Glomerular endothelial cell (primary cell): Measurements from ENCODE around the gene PCBD2. TPM values are rescaled to one million over a fixed set of nuclear protein-coding genes. Genes with fewer than 3 reads are reported as not detected.
"Not testable (repeated sequence)": the region's sequence is repeated elsewhere in the genome, so short reads cannot be mapped to it uniquely, and the experiment has no call there.

Source experiments
- DNase-seq: peaks from one replicate; pipeline ENCODE4 v3.0.0-alpha.2; 2011; ENCODE audit warnings: low read depth, low spot score; ENCODE audit errors: extremely low read depth
- total RNA-seq: library from RNA; depleted of rRNA; stranded (reverse); fragments of >200 nt; gene quantifications from 2 replicates; pipeline ENCODE4 v1.2.3, GENCODE V29; 2015

PCBD2 gene
- total RNA-seq, 1 donor from 2014 or later = 6.5 TPM

DNA sequence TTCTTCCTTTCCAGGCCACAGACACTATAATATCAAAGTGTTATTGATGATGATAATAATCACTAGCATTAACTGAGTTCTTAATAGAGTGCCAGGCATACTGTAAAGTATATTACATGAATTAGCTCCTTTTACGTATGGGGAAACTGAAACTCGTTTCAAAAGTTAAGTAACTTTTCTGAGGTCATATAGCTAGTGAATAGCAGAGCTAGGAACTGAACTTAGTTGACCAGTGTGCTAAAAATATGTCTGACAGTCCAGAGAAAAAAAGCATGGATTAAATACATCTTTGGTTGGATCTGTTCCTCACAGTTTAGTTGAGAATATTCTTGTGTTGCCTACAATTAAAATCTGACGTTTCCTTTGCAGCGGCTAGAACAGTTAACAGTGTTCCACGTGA, 44.4 kb downstream of the PCBD2 start:
- no peak for DNase-seq

DNA sequence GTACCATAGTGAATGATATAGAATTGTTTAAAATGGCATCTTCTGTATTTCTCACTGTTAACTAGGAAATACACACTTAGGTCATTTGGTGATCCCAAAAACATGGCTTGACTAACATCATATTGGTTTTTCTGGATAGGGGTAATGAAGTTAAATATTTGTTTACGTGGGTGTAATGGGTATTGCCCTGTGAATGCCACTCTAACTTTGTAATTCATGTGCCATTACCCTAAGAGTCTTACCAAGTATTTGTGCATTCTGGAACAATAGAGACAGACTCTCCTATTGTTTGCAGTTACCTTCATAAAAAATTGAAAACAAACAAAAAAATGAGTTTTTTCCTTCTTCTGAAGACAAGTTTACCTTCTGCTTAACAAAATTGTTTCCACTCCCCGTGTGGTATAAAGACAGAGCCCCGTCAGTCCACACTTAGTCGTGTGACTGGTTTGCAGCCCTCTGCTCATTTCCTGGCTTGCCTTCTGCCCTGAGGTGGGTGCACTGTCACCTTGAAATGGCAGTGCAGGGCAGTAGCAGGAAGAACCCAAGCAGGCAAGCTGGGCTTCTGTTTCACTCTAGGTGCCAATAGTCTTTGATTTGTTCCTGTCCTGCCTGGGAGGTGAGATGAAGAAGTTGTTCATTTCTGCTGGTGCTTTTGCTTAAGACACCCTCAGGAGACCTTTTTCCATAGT, 53.1 kb downstream of the PCBD2 start:
- DNase-seq = no peak

DNA sequence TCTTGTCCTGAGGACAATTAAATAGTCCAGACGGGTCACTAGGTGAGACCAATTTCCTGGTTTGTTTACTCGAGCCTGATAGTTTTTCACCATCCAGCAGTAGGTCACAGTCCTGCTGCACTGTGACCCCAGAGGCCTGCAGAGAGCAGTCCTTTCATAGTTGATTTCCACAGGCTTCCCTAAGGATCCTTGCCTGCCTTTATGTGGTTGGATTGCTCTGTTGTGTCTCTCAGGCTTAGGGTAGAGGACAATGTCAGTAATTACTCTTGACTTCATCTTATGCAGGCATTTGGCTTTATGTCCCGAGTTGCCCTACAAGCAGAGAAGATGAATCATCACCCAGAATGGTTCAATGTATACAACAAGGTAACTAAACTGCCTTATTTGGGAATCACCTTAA, 53.8 kb downstream of the PCBD2 start:
- DNase-seq = no peak

DNA sequence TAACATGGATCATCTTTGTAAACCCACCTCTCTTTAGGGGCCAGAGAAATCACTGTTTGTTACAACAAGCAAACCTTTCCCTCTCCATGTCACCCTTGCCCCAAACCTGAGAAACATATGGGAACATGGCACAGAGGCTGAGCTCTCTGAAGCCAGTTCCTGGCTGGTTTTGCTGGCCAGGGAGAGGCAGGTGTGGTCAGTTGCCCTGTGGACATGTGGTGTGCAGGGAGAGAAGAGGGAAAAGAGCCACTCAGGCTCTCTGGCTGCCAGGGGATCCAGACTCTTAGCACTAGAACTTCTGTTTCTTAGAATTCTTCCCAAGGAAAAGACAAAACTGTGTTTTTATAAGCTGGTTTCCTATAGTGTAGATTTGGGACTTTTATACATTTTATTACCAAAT, 58.2 kb downstream of the PCBD2 start:
- no peak for DNase-seq

DNA sequence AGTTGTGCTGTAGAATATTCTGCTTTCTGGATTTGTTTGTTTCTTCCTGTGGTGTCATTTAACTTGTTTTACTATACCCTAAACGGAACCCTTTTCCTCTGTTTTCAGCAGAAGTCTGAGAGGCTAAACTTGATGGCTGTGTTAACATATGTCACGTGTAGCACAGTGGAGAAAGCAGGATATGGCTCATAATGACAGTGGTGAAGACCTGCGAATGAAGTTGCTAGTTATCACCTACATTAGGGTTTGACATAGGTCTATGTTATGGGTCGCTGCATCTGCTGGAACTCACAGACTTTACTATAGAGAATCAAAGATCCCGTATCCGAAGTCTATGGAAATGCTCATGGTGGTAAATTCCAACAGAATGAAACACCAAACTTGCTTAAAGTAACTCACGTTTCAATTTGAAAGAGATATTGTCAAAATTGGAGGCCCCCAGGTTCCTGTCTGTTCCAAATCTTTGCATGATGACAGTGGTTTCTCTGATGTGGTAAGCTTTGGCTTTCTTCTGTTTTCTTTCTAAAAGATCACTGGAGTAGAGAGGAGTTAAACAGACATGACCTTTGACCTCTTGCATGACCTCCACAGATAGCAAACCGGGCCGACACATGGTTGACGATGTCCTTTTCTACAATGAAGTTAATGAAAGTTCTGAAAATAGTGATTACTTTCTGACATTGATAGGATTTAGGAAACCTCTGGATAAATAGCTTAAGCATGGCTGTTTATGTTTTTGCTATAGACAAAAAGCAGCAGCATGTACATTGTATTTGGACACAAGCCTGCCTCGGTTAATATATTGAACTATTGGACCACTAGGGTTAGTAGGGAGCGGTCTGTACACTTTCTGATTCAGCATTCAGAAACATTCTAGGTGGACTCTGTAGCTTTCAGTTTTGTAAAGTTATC, 59.7 kb downstream of the PCBD2 start:
- no peak for DNase-seq

DNA sequence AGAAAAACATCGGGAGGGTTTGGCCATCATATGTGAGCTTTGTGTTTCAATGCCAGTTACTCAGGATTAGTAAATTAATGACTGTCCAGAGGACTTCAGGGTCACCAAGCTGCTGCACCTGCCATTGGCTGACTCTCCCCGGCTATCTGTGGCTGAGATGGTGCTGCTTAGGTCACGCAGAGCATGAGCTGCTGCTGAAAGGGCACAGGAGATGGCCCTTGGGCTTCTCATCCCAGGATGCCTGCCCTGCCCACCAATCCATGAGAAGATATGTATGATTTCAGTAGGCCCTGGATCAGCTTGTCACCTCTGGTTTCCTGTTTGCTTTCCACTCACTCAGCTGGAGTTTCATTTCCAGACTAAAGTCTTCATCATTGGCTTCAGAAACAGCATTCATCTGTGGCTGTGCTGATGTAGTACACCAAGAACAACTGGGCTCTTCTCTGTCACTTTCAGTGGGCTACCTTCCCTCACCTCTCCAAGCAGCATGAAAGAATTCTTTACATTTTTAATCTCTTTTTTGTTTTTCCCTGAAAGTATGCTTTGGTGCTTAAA, 60.4 kb downstream of the PCBD2 start:
- no peak for DNase-seq

DNA sequence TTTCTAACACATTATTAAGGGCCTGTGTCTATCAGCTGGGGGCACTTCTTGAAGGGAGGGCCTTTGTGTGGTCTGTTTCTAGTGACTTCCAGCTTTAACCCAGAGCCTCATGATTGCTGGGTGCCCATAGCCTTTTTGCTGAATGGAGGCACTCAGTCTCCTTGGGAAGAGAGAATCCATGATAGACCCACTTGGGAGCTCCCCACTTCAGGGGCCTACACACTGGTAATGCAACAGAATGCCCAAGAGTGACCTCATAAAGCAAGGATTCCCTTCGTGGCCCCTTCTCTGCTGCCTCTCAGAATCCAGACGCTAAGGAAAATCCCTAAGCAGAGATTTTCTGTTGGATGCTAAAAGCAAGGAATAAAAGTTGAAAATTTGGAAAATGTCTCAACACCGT, 62.7 kb downstream of the PCBD2 start, which contains the start of gene CATSPER3:
Gene CATSPER3, plus strand, starts transcription at position 301 of the 400 bp plus-strand sequence. Its CDS starts 85 bp downstream, at position 386.
- no peak for DNase-seq

DNA sequence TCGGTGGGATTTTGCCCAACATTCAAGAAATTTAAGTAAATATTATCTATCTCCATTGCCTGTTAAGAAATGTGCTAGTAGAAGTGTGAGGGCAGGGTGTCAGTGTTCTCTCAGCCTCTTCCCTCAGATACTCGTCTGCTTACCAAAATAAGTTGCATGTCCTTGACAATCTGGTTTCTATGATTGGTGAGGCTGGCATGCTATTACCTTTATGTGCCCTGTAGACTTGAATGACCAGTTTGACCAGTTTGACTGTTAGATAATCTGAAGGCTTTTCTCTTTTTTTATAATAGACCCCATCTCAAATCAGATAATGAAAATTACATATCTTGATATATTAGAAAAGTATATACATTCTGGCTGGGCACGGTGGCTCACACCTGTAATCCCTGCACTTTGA, 63.1 kb downstream of the PCBD2 start:
- no peak for DNase-seq

DNA sequence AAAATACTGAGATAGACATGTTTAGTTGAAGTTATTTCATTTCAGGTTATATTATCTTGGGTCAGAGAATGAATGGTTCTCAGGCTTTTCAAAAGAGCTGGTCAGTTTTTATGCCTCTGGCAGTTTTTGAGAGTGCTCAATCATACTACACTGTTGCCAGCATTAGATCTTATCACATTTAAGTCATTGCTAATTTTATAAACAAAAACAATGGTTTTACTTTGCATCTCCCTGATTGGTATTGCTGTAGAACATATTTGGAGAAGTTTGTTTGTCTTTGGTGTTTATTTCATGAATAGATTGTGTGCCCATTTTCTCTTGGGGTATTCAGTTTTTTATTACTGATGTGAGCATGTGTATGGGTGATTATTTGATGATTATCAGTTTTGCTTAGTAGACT, 64.2 kb downstream of the PCBD2 start:
- DNase-seq = no peak

DNA sequence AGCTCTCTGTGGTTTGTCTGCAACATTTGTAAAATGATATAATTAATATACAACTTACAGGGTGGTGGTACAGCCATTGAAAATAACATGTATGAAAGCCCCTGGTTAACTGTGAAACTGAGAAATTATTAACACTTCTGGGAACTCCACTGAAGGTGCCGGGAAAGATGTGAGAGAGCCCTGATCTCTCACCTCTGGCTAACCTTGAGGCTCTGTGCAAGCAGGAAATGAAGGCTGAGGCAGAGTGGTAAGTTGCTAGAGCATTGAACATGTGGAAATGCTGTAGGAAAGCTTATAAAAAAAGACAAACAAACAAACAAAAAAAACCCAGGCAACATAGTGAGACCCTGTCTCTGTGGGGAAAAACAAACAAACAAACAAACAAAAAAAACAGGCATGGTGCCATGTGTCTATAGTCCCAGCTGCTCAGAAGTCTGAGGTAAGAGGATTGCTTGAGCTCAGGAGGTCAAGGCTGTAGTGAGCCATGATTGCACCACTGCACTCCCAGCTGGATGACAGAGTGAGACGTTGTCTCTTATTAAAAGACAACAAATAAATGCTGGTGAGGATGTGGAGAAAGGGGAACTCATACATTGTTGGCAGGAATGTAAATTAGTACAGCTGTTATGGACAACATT, 70.3 kb downstream of the PCBD2 start:
- no peak for DNase-seq

DNA sequence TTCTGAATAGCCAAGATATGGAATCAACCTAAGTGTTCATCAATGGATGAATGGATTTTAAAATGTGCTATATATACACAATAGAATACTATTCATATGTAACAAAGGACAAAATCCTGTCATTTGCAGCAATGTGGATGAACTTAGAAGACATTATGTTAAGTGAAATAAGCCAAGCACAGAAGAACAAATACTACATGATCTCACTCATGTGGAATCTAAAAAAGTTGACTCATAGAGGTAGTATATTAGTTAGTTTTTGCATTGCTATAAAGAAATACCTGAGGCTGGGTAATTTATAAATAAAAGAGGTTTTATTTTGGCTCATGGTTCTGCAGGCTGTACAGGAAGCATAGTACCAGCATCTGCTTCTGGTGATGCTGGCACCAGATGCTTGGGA, 70.9 kb downstream of the PCBD2 start:
- no peak for DNase-seq

DNA sequence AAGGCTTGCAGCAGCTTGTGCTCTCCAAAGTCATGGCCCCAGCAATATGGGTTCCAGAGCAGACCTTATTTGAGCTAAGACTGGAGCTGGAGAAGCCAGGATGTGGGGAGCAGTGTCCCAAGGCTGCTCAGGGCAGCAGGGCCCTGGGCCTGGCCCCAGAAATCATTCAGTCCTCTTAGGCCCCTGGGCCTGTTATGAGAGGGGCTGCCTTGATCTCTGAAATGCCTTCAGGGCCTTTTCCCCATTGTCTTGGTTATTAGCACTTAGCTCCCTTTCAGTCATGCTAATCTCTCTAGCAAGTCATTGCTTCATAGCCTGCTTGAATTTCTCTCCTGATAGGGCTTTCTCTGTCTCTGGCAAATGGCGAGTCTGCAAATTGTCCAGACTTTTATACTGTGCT, 71.9 kb downstream of the PCBD2 start:
- DNase-seq = no peak

DNA sequence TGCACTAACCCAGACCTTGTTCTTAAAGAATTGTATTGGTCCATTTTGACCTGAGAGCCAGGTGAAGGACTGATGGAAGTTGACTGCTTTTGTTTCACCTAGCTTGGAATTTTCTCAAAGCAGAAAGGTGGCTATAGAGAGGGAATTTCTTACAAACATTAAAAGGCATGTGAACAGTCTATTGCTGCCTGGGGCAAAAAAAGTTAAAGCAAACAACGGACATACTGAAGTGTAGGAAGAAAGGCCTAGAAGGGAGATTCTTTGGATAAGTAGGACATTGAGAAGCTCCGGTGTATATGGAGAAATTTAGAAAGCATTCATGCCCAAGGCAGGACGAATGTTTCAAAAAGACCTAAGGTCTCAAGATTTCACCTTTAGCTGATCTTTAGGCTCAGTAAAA, 74.5 kb downstream of the PCBD2 start:
- DNase-seq = no peak

DNA sequence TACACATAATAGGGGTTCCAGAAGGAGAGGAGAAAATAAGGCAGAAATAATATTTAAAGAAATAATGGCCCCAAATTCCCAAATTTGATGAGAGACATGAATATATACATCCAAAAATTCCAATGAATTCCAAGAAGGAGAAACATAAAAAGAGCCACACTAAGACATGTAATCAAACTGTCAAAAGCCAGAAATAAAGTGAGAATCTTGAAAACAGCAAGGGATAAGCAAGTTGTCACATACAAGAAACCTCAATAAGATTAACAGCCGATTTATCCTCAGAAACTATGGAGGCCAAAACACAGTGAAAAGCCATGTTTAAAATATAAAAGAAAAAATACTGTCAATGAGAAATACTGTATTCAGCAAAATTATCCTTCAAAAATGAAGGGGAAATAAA, 77.3 kb downstream of the PCBD2 start:
- DNase-seq = no peak

DNA sequence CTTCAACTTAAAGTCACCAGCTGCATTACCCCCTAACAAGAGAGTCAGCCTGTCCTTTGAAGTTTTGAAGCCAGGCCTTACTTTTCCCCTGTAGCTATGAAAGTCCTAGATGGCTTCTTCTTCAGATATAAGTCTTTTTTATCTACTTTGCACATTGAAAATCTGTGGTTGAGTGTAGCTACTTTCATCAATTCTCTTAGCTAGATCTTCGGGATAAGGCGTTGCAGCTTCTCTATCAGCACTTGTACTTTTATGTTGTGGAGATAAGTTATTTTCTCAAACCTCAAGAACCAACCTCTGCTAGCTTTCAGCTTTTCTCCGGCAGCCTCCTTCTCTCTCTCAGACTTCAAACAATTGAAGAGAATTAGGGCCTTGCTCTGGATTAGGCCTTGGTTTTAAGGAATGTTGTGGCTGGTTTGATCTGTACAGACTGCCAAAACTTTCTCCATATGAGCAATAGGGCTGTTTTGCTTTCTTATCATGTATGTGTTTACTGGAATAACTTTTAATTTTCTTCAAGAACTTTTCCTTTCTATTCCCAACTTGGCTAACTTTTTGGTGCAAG, 84.4 kb downstream of the PCBD2 start:
- DNase-seq = no peak

DNA sequence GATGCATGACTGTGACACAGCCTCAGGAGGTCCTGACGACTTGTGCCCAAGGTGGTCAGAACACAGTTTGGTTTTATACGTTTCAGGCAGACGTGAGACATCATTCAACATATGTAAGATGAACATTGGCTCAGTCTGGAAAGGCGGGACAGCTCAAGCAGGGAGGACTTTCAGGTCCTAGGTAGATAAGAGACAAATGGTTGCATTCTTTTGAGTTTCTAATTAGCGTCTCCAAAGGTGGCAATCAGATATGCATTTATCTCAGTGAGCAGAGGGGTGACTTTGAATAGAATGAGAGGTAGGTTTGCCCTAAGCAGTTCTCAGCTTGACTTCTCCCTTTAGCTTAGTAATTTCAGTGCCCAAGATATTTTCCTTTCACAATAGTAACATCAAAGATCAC, 85.3 kb downstream of the PCBD2 start:
- not testable (repeated sequence) for DNase-seq

DNA sequence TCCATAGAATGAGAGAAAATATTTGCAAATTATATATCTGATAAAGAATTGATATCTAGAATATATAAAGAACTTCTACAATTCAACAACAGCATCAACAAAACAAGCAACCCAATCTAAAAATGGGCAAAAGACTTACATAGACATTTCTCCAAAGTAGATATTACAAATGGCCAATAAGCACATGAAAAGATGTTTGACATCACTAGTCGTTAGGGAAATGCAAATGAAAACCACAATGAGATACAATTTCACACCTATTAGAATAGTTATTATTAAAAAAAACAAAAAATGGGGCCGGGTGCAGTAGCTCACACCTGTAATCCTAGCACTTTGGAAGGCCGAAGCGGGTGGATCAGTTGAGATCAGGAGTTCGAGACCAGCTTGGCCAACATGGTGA, 87.2 kb downstream of the PCBD2 start:
- no peak for DNase-seq

DNA sequence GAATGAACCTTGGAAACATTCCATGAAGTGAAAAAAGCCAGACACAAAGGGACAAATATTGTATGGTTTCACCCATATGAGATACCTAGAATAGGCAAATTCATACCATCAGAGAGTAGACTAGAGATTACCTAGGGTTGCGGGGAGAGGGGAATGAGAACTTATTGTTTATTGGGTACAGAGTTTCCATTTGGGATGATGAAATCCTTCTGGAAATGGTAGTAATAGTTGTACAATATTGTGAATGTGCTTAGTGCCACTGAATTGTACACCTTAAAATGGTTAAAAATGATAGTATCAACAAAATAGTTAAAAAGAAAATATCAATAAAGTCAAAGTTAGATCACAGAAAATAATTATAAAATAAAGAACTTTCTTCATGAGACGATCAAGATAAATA, 88.2 kb downstream of the PCBD2 start:
- no peak for DNase-seq

DNA sequence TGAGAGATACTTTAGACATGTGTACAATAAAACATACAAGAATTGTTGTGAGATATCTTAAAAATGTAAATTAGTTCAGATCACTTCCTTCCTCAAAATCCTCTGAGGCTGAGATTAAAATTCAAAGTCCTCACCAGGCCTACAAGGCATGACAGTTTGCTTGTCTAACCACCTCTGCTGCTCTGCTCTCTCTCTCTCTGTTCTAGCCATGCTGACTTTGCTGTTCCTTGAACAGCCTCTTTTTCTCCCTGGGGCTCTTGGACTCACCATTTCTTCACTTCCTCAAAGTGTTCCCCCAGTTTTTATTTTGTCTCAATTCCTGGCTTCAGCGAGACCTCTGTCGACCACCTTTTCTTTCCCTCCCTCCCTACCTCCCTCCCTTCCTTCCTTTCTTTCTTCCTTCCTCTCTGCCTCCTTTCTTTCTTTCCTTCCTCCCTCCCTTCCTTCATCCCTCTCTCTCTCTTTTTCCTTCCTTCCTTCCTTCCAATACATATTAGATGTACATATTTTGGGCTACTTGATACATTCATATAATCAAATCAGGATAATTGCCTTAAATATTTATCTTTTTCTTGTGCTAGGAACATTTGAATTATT, 89.7 kb downstream of the PCBD2 start:
- no peak for DNase-seq

DNA sequence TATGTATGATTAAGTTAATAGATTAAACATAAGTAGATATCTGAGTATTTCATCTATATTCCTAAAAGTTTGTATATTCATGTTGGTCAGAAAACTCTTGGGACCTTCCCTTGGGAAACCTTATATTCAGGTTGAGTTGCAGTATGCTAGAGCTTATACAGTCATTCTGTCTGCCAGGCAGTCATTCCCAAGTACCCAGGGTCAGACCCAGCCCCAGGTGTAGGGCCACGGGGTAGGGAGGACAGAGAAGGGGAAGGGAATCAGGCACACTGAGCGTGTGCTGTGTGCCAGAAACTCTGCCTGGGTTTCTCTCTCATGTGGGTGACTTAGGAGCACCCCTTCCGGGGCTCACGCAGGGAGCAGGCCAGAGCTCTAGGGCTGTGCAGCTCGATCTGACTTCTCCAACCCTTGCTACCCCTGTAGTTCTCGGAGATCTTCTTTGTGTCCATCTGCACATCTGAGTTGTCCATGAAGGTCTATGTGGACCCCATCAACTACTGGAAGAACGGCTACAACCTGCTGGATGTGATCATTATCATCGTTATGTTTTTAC, 91.0 kb downstream of the PCBD2 start:
- DNase-seq = no peak
